ENCODE results near the gene MXI1.
A peak's percentile ranks its signal among the peaks of the same experiment; 100 is the strongest.
"Not testable (repeated sequence)": the region's sequence is repeated elsewhere in the genome, so short reads cannot be mapped to it uniquely, and the experiment has no call there.

MXI1 gene

DNA sequence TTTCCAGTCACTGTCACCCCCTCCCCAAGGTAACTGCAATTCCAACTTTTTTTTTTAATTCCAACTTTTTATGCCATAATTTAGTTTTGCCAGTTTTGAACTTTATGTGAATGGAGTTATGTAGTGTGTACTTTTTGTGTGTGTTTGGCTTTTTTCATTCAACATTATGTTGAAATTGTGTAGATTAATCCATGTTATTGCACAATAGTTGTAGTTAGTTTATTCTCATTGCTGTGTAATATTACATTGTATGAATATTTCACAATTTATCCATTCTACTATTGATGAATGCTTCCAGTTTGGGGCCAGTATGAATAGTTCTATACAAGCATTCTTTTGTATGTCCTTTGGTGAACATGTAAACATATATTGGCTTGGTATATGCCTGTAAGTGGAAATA lies 32.5 kb downstream of the MXI1 start:
- DNase-seq (ENCODE audit: low spot score): no peak

DNA sequence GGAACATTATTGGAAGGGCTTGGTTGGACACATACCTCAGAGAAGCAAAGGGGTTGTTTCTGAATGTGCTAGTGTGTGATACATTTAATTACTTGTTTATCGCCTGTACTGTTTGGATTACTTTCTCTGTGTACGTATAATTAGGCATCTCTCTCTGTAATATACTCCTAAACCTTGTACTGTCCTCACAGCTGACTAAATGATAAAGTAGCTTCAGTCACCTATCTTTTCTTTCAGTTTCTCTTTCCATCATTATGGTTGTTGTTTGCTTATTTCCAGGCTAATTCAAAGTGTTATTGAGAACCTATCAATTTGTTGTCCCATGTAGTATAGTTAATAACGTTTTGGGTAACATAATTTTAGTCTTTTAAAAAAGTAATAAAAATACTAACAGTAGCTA lies 34.0 kb downstream of the MXI1 start:
- DNase-seq (ENCODE audit: low spot score): no peak

DNA sequence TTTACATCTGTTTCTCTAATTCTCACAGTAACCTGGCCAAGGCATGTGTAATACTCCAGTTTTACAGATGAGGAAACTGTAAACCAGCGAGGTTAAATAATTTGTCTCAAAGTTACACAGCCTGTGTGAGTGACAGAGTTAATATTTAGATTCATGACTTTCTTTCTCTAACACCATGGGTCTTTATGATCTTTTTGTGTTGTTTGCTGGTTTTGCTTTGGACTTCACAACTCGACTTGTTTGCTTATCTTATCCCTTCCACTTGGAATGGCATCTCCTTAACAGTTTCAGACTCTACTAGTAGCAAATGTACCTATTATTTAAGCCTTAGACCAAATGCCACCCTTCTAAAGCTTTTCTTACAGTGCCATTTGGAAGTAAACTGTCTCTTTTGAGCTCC lies 34.4 kb downstream of the MXI1 start:
- no peak for DNase-seq (ENCODE audit: low spot score)

DNA sequence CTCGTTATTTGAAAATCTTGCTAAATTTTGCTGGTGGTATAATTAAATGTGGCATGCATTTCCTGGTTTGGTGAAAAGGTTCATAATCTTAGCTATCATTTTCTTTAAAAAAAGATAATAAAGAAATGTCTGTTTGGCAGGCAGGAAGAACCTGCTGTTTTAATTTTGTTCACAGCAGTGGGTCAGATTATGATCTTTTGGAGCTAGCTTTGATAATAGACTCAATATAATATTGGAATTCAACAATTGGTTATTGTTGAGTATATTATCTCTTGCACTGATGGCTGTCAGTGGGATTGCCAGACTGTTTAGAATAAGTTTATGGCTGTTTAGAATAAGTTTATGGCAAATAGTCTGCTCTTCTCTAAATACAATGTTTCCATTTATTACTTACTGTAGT lies 35.1 kb downstream of the MXI1 start:
- DNase-seq (ENCODE audit: low spot score): no peak

DNA sequence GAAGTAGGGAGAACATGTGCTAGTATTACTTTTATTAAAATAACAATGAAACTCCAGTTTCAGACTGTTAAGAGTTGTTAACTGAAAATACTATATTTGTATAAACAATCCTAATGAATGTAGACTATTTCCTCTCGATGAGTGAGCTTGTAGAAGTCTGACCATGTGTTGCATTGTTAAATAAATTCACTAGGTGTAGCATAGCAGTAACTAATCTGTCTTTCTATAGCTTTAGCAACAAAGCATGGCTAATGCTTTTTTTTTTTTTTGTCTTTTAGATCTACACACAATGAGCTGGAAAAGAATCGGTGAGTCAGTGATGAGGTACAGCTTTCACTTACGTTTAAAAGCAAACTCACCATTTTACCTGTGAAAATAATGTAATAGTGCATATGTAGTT lies 37.1 kb downstream of the MXI1 start:
- no peak for DNase-seq (ENCODE audit: low spot score)

DNA sequence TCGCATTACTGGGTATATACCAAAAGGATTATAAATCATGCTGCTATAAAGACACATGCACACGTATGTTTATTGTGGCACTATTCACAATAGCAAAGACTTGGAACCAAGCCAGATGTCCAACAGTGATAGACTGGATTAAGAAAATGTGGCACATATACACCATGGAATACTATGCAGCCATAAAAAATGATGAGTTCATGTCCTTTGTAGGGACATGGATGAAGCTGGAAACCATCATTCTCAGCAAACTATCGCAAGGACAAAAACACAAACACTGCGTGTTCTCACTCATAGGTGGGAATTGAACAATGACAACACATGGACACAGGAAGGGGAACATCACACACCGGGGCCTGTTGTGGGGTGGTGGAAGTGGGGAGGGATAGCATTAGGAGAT lies 40.4 kb downstream of the MXI1 start:
- DNase-seq (ENCODE audit: low spot score): not testable (repeated sequence)

DNA sequence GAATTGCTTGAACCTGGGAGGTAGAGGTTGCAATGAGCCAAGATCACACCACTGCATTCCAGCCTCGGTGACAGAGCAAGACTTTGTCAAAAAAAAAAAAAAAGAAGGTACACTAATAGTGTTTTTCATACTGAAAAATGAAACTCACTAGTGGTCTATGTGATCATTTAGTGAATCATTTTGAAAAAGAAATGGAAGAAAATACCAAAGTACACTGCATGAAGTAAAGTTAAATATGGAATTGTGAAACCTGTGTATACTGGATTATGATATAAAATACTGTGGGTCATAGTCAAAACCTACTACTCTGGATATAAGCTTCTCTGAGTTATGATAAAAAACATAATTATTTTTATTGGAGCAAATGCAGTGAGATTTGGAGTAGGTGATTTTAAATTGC lies 42.1 kb downstream of the MXI1 start:
- DNase-seq (ENCODE audit: low spot score): not testable (repeated sequence)

DNA sequence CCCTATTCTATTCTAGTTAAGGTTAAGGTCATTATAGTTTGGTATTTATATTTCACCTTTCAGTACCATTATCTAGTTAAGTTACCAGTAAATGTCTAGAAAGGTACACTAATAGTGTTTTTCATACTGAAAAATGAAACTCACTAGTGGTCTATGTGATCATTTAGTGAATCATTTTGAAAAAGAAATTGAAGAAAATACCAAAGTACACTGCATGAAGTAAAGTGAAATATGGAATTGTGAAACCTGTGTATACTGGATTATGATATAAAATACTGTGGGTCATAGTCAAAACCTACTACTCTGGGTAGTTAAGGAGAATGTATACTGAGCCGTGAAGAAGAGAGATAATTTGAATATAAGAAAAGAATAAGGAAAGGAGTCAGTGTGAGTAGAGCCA lies 44.0 kb downstream of the MXI1 start:
- DNase-seq (ENCODE audit: low spot score): not testable (repeated sequence)

DNA sequence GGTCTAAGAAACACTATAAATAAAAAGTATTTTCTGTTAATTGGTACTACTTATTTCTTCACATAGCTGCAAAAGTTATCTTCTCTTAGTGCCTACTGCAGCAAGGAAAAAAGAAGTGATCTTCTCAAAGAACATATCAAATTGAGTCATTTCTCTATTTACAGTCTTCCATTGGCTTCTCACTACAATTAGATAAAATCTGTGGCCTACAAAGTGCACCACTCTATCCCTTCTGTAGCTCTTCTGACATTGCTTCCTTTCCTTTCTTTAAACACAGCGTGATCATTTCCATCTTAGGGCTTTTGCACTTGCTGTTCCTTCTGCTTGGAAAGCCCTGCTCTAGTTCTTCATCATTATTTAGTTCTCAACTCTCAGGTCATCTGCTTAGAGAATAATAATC lies 44.7 kb downstream of the MXI1 start:
- no peak for DNase-seq (ENCODE audit: low spot score)

DNA sequence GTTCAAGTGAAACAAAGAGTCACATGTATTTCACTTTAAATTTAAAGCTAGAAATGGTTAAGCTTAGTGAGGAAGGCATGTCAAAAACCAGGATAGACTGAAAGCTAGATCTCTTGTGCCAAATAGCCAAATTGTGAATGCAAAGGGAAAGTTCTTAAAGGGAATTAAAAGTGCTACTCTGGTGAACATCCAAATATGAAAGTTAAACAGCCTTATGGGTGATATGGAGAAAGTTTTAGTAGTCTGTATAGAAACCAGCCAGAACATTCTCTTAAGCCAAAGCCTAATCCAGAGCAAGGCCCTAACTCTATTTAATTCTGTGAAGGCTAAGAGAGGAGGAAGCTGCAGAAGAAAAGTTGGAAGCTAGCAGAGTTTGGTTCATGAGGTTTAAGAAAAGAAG lies 47.1 kb downstream of the MXI1 start:
- DNase-seq (ENCODE audit: low spot score): no peak

DNA sequence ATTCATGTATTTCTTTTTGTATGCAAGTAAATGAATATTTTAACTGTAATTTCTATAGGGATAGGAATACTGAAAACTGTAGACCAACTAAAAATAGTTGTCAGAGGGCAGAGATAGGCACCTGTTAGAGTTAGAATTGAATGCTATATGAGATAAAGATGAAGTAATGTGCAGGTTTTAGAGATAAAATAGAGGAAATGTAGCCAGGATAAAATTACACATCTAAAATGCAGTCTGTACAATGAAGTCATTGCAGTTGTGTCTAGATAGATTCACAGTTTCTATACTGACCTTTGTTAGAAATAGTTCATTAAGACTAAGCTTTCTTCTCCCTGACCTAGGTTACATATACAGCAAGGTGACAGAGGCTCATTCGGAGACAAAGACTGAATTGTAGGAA lies 51.1 kb downstream of the MXI1 start:
- DNase-seq (ENCODE audit: low spot score): no peak

DNA sequence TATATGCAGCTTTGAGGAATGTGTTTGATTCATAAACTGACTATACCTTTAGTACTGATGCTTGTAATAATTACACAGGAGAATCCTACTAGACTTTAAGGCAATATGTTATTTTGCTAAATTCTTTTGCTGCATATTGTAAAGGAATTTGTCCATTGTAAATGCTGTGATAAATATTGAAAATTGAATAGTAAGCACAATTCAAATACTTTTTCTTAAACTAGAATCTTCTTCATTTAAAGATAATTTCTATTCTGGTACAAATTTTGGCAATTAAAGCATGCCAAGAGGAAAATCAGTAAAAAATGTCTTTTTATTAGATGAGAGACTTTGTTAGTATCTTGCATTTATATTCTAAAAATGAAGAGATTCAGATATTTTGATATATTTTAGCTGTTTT lies 51.9 kb downstream of the MXI1 start:
- no peak for DNase-seq (ENCODE audit: low spot score)

DNA sequence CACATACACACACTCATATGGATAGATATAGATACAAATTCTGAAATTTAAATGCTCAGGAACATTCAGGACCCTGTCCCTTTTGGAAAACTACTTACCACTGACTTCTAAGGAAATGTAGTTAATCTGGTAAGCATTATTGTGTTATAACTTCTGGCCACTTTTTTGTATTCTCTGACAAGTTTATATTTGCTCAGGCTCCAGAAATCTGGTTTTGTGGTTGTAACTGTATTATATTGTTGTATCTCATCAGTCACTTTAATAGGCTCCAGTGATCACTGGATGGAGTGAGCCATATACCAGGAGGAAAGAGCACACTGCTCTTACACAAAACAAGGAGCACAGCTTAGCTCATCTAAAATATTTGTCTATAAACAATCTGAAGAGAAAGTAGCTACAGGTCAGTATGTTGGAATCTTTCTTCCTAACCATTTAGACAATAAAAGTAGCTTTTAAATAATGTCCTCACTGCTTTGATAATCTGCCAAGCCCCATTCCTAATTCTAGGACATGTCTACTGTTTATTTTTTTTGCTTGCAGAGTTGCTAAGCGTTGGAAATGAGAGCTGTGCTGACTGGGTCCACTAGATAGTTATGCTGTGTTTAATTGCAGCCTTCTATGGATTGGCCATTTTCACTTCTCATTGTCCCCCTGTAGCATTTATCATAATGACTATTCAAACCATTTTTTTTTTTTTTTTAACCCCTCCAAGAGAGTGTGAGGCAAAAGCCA lies 53.5 kb downstream of the MXI1 start:
- no peak for DNase-seq (ENCODE audit: low spot score)

DNA sequence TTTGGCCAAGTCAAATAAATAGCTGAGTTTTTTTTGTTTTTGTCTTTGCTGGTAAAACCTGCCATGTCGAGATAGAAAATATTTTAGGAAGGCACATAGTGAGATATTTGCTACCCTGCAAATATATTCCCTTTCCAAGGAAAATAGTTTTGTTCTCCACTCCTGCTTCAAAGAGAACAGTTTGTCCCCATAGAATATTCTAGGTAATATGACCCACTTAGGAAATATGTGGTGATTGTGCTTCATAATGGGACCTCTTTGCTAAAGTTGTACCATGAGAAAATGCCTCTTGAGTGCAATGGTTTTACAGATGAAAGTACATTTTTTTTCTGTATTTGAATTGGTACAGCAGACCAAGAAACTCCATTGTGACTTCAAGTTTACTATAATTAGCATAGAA lies 55.8 kb downstream of the MXI1 start:
- DNase-seq (ENCODE audit: low spot score): no peak

DNA sequence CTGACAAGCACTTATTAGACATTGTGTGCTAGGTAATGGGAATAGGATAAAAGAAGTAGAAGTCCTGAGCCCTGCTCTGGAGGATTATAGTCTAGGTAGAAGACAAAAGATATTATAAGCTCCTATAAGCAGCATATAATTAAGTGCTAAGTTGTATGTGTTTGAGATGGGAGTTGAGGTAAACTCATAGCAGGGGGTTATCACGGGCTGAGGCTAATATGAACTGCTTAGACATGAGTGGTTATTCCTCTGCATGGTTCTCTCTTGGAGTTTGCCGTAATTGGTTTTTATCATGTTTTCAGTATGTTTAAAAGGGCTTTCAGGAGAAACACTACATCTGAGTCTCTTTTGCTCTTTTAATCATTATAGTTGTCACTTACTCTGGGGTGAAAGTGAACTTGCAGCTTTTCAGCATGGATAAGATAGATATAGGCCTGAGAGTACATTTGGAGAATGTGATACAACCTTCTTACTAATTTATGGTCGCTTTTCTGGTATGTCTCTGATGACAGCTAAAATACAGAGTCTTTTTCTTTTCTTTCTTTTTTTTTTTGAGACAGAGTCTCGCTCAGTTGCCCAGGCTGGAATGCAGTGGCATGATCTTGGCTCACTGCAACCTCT lies 58.3 kb downstream of the MXI1 start:
- no peak for DNase-seq (ENCODE audit: low spot score)

DNA sequence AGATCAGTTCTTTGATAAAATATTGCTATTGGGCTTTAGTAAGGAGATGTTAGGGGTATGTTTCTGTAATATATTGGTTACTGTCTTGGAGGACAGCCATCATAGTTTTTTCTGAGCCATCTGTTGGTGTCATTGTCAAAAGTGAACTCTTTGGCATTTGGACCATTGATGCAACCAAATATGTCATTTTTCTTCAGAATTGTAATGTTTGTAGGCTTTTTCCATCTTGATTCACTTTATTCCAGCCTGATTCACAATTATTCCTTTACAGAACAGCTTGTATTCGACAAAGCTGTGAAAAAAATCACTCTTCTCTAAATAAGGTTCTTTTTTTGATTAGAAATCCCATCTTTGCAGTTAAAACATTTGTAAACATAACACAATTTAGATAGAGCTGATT lies 59.9 kb downstream of the MXI1 start:
- DNase-seq (ENCODE audit: low spot score): no peak

DNA sequence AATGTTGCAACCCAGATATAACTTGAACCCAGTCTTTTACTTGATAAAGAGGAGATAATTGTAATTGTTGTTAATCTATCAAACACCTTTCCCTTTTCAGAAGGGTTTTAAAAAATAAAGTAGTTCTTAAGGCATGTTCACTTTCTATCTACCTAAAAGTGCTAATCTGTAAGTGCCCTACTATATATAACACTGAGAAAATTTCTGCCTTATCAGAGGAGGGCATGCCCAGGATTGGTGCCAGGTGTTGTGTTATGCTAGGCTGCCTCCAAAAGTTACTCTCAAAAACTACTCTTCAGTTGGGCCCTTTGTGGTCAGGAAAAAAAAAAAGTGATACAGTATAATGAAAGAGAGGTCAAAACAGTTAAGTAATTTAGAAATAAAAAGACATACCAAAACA lies 61.0 kb downstream of the MXI1 start:
- DNase-seq (ENCODE audit: low spot score): no peak

DNA sequence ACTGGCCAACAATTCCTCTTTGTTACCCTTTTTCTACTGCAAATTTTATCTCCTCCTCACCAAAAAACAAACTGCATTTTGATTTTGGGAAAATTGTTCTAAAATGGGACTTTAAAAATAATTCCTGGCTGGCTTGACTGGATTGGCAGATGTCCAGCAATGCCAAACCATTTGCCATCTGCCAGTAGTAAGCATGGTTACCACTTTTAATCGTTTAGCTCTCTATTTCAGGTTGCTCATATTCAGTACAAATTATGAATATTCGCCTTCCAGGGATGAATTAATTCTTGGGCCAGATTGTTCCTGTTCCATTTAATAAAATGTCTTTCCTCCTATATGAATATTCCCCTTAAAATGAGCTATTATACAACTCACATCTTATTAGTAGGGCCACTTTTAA lies 61.6 kb downstream of the MXI1 start:
- no peak for DNase-seq (ENCODE audit: low spot score)

DNA sequence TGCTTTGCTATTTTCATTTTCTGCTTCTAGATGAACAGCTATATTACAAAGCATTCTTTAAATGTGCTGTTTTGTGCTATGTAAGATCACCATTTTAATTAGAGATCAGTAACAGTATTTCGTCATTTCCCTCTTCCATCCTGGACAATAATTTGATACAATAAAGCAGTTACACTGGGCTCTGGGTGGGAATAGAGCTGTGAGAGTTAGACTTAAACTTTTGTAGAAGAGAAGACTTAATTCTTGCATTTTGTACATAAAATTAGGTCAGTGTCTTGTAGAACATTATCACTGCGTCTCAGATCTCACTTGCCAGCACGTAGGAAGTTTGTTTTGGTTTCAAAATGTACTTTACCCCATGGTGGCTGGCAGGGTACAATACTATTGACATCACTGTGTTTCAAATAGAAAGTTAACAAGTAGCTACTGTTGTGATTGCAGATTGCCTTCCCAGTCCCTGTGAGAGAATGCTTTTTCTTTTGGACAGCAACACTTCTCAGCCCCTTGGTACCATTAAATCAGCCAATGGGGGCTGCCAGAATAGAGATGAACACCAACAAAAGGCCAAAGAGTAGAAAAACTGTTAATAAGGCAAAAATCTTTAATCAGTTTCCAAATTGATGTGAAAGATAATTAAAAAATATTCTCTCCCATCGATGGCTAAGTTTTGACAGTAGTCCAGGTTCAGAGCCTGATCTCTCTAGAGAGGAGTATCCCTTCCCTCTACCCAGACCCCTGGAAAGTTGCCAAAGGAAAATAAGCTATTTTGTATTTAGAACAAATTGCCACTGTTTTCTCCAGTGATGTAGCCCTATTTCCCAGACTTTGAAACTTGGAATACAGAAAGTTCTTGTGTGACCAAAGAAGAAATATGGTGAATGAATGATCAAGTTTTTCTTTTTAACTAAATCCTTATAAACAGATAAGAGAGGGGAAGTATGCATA lies 62.2 kb downstream of the MXI1 start:
- peak; percentile 43 for DNase-seq (ENCODE audit: low spot score)

DNA sequence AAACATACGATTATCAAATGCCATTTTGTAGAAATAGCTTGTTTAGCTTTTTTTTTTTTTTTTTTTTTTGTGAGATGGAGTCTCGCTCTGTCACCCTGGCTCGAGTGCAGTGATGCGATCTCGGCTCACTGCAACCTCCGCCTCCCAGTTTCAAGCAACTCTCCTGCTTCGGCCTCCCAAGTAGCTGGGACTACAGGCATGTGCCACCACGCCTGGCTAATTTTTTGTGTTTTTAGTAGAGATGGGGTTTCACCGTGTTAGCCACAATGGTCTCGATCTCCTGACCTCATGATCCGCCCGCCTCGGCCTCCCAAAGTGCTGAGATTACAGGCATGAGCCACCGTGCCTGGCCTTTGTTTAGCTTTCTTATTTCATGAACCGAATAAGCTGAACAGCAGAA lies 65.6 kb downstream of the MXI1 start:
- not testable (repeated sequence) for DNase-seq (ENCODE audit: low spot score)

DNA sequence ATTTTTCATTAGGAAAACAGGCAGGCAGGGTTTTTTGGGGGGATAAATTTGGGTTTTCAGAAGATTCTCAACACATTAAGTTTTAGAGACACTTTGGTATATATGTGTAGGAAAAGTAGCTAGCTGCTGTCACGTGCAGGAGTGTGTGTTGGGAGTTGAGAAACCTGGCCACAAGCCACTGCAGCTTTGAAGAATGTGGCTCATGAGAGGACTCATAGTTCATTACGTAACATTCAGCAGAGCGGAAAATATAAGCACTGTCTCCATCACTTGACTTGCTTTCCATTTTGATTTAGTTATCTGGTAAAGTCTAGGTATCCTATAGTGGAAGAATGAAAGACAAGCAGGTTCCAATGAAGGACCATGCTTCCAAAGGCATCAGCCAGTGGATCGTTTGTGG lies 66.1 kb downstream of the MXI1 start:
- DNase-seq (ENCODE audit: low spot score): peak; percentile 2

DNA sequence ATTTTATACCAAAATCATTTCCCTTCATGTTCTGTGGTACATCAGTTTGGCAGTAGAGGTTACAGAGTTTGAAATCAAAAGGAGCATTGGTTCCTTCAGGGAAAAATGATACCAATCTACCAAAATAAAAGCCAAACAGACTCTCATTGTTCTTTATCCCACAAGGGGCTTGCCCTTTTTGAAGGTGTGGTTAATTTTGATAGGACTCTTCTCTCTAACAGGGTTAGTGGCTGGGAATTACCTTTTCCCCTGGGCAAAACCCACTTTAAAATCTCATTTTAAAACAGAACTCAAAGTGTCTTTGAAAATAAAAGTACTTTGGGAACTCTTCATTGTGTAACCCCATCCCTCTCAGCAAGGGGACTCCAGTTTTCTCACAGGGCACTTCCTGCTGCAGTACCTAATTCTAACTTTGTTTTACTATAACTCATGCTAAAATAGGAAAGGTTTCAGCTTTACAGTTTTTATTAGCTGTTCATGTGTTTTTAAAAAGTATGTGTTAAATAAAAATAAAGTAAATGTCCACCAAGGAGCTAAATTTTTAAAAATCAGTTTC lies 66.7 kb downstream of the MXI1 start:
- DNase-seq (ENCODE audit: low spot score): peak; percentile 16

DNA sequence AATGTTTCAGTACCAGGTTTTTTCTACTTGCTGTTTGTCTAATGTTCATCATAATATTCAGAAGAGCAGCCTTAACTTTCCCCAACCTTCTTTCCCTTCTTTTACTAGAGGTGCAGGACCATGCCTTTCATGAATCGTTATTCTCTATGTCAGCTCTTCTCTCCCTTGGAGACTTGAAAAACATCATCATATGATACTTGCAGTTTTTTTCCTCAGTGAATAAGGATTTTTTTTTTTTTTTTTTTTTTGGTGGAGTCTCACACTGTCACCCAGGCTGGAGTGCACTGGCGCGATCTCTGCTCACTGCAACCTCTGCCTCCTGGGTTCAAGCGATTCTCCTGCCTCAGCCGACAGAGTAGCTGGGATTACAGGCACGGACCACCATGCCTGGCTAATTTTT lies 67.2 kb downstream of the MXI1 start:
- no peak for DNase-seq (ENCODE audit: low spot score)
